GM19467 (cell line): ENCODE data around the gene SLC30A4.
"Not testable (repeated sequence)": the region's sequence is repeated elsewhere in the genome, so short reads cannot be mapped to it uniquely, and the experiment has no call there.

Experiments
- ATAC-seq: cut with Tn5 transposase; IDR thresholded peaks from one replicate; pipeline ENCODE4 v1.9.1; 2021; ENCODE audit warnings: mild to moderate bottlenecking, moderate library complexity; ENCODE audit not compliant: unreplicated experiment

Gene SLC30A4

DNA sequence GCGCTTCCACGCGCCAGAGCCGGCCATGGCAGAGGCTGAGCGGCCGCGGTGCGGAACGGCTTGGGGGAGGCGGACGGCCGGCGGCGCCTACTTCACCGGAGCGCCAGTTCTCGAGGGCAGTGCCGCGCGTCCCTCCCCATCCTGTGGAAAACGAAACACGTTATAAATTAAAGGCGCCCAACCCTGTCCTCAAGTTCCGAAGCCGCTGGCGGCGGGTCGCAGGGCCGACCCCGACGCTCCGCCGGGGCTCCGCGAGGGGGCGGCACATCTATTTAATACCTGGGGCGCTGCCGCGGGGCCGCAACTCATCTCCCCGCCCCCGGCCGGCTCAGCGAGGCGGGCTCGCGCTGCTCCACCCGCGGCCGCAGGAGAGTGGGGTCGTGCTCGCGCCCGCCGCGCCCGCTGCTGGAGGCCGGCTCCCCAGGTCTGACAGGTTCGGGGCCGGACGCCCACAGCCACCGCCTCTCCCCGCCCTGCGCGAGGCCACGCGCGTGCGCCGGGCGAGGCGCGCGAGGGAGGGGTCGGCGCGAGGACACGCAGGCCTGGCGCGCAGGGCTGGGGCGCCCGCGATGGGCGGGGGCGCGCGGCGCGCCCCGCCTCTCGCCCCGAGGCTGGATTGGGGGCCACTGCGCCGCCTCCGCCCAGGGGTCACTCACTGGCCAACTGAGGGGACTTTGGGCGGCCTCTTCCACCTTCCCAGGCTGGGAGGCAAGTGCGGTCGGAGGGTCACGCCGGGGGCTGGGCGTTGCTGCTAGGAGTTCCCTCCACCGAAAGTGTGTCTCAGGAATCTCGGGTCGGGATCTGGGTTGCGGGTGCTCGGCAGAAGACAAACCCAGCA lies at the start of gene SLC30A4:
Gene SLC30A4 (minus strand): TSS at position 428 of the 838 bp plus-strand sequence. CDS start 401 bp downstream, at position 27.
- ATAC-seq = peak; percentile 71

GRCh38 chr15:45555934-45556608 lies 33.5 kb upstream of the SLC30A4 start:
- no peak for ATAC-seq

DNA sequence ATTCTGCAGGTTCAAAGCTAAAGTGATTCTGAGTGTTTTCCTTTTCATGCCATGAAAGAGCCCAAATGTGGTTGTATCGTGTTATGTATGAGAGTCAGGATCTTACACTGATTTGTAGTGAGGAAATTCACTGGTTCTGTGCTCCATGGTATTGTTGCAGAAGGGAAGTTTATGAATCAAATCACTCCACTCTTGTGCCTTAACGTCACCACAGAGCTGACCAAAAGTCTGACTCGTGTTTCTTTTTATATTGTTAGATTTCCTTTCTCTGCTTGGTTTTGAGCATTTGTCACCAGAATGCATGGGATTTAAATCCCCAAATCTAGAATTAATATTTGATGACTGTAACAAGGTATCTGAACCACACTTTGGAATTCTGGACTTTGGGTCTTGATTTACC lies 29.1 kb upstream of the SLC30A4 start:
- no peak for ATAC-seq

GRCh38 chr15:45550436-45550835 lies 27.9 kb upstream of the SLC30A4 start:
- ATAC-seq = no peak

GRCh38 chr15:45549541-45550220 lies 27.1 kb upstream of the SLC30A4 start:
- ATAC-seq = no peak

- ATAC-seq = no peak
Observed at GRCh38 chr15:45548753-45549520, 26.4 kb upstream of the SLC30A4 start.

- no peak for ATAC-seq
Observed at GRCh38 chr15:45546789-45547188, 24.2 kb upstream of the SLC30A4 start.

GRCh38 chr15:45544266-45545023 lies 21.9 kb upstream of the SLC30A4 start:
- ATAC-seq = no peak

GRCh38 chr15:45543051-45543450 lies 20.5 kb upstream of the SLC30A4 start:
- no peak for ATAC-seq

DNA sequence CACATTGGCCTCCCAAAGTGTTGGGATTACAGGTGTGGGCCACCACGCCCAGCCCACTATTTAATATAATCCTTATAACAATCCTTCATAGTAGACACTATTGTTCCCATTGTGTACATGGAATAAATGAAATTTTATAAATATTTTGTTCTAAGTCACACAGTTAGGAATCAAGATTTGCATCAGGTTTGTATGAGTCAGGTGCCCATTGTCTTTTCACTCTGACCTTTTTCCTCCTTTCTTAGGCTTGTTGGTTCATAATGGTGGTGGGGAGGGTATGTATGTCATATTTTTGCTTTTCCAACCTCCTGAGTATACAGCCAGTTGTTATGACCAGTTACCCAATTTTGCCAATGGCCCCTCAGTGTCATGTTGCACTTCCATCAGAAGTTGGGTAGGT lies 18.0 kb upstream of the SLC30A4 start:
- ATAC-seq = no peak

DNA sequence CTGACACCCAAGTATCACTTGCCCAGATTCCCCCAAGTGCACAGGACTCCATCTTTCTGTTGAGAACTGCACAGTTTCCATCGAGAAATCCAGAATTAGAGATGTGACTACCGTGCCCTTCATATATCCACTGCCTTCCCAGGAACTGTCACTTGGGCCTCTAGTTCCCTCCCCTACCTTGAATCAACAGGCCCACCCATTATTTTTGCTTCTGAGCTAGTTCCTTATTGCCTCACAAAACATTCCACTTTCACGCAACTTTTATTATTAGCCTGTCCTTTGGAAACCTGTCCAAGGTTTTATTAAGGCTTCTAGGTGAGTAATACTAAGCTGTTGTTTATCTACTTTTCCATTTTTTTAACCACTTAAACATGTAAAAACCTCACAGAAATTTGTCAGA lies 17.1 kb upstream of the SLC30A4 start:
- no peak for ATAC-seq

GRCh38 chr15:45536934-45537333 lies 14.4 kb upstream of the SLC30A4 start:
- no peak for ATAC-seq

DNA sequence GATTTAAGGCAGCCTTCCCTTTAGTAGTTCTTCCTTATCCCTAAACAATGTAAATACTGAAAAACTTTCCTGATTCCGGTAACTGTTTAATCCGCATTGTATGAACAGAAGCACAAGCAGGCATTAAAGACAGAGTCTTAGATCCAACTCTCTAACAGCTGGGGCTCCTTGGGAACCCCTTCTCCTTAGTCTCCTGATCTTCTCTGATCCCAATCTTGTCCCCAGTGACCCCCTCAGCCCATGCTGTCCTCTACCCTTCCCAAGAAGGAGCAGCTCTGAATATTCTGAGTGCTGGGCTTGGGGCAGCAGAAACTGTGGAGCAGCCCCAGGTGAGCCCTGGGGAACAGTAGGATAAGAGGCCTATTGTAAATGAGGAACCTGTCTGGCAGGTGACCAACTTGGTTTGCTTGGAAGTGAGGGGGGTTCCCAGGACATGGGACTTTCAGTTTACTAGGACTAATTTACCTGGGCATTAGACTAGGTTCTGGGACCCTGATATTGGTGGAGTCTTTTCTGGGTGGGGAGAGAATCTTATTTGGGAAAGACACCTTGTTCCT lies 13.0 kb upstream of the SLC30A4 start:
- ATAC-seq = no peak

DNA sequence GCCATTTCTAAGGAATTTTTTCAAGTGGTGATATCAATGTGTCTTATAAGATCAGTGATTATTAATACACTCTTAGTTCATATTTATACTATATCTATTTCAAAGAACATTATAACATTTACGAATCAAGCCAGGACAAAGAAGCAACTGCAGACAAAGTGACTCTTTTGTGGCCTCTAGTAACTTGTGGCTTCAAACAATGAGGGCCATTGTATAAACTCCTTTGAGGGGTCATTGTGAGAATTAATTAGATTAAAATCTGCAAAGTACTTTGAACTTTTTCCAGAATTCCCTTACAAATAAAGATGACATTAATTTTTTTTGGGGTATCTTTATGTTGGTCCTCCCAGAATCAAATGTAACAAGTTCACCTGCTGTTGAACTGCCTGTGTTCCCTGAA lies 12.3 kb upstream of the SLC30A4 start:
- no peak for ATAC-seq

DNA sequence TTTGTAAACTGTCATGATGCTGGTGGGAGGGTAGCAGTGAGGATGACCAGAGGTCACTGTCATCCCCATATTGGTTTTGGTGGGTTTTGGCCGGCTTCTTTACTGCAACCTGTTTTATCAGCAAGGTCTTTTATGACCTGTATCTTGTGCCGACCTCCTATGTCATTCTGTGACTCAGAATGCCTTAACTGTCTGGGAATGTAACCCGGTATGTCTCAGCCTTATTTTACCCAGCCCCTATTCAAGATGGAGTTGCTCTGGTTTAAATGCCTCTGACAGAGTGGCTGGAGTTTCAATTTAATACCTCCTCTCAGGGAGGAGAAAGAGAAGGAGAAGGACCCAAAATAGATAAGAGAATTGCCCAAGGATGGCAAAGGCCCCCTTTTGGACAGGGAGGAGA lies 10.3 kb upstream of the SLC30A4 start:
- ATAC-seq = not testable (repeated sequence)

DNA sequence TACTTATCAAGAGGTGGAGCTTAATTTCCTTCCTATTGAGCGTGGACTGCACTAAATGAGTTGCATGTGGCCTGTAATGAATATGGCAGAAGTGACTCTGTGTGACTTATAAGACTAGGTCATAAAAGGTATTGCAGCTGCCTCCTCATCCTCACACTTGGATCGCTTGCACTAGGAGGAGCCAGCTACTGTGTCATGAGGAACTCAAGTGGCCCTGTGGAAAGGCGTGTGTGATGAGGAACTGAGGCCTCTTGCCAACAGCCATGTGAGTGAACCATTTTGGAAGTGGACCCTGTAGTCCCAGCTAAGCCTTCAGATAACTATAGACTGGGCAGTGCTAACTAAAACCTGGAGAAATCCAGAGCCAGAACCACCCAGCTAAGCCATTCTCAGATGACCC lies 7.1 kb upstream of the SLC30A4 start:
- no peak for ATAC-seq

DNA sequence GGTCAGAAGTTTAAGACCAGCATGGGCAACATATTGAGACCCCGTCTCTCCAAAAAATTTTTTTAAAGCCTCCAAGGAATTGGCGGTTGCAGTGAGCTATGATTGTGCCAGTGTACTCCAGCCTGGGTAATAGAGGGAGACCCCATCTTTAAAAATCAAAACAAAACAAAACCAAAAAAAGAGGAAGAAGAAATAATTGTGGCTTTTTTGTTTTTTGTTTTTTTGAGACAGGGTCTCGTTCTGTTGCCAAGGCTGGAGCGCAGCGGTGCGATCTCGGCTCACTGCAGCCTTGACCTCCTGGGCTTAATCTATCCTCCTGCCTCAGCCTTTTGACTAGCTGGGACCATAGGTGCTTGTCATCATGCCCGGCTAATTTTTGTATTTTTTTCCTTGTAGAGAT lies 4.5 kb upstream of the SLC30A4 start:
- no peak for ATAC-seq

GRCh38 chr15:45523166-45523460 lies 558 bp upstream of the SLC30A4 start:
- no peak for ATAC-seq

DNA sequence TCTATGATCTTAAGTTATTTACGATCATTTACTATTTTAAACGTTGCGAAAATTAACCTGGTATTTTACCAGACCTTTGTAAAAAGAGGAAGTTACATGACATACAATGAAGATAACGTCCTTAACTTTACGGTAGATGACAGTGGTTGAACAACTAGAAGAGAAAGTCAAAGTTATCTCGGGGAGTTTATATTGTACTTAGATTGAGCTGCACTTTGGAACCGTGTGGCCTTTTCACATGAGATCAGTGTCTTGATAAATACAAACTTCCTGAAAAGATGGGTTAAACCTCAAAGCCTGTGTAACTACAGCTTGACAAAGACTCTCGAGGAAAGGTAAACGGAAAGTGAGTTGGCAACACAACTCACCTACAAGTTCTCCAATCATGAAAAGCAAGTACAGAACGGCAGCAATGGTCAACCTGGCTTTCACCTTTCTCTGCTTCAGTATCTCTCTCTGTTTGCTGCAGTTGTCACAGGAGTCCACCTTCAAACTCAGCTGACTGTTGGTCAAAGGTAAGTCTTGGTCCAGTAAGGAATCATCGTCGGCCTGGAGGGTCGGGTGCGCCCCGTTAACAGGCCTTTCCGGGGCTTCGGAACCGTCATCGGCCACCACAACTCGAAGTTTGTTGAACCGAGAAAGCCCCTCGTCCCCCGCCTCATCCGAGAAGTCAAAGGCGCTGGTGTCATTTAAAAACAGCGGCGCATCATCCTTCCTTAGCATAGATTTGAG lies 793 bp downstream of the SLC30A4 start:
- ATAC-seq = no peak
